Transverse colon (tissue), 4 donors: Measurements from ENCODE around the gene PPM1N.

Source experiments
- EP300 ChIP-seq: sonication (generic); formaldehyde crosslinking; IDR thresholded peaks from one replicate; pipeline ENCODE4 v1.6.1; 2017; ENCODE audit warnings: antibody characterized with exemption, low read depth
- POLR2A ChIP-seq: fragments of 450-650 bp; IDR thresholded peaks from one replicate; pipeline ENCODE4 v1.6.1; 2016; ENCODE audit warnings: antibody characterized with exemption, mild to moderate bottlenecking, moderate library complexity
- POLR2AphosphoS5 ChIP-seq, 3 donors: sonication (generic); formaldehyde crosslinking; IDR thresholded peaks; one replicate each; pipeline ENCODE4 v1.6.1; 2016; ENCODE audit warnings: antibody characterized with exemption in 3 of 3
- TF ChIP-seq, protein P1 (sequence below), 5 experiments: fragments of 200-600 bp in 3 of 5; fragments of 450-650 bp in 2 of 5; sonication (generic) in 3 of 5; IDR thresholded peaks; 1 replicate in 2 of 5; 2 replicates in 3 of 5; pipeline ENCODE4 v1.5.1; 2016 to 2017; ENCODE audit warnings: antibody characterized with exemption in 5 of 5, inconsistent platforms in 3 of 5, mild to moderate bottlenecking in 2 of 5, moderate library complexity in 1 of 5

DNA sequence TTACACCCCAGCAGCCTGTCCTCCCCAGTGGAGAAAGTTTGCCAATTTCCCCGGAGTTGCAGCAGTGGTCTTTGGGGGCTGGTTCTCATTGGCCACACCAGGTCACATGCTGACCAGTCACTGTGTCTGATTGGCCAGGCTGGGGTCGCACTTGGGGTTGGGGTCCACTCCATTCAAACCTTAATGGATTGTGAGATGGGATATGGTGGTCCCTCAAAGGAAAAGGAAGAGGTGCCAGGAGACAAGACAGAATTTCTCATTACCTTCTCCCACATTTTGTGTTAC lies 3.4 kb downstream of the PPM1N start:
- TF ChIP-seq, protein P1, sequence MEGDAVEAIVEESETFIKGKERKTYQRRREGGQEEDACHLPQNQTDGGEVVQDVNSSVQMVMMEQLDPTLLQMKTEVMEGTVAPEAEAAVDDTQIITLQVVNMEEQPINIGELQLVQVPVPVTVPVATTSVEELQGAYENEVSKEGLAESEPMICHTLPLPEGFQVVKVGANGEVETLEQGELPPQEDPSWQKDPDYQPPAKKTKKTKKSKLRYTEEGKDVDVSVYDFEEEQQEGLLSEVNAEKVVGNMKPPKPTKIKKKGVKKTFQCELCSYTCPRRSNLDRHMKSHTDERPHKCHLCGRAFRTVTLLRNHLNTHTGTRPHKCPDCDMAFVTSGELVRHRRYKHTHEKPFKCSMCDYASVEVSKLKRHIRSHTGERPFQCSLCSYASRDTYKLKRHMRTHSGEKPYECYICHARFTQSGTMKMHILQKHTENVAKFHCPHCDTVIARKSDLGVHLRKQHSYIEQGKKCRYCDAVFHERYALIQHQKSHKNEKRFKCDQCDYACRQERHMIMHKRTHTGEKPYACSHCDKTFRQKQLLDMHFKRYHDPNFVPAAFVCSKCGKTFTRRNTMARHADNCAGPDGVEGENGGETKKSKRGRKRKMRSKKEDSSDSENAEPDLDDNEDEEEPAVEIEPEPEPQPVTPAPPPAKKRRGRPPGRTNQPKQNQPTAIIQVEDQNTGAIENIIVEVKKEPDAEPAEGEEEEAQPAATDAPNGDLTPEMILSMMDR (IDR thresholded peaks at IDR 0.05), result no peak
- TF ChIP-seq POLR2AphosphoS5 (IDR thresholded peaks at IDR 0.05) (no peak), POLR2A (no peak), EP300 (no peak)
